H1 (cell line): ENCODE measurements around the gene FAM53B. TPM values are rescaled to one million over a fixed set of nuclear protein-coding genes. Genes with fewer than 3 reads are reported as not detected.

Source experiments
- CTCF ChIA-PET: fragments of 300-600 bp; sonication (Branson Sonifier 250); formaldehyde crosslinking; loops from one replicate; lab custom pipeline; 2021; ENCODE audit not compliant: partially characterized antibody; lab: Charles Lee
- POLR2A ChIA-PET: fragments of 300-600 bp; sonication (Branson Sonifier 250); formaldehyde crosslinking; loops from one replicate; lab custom pipeline; 2021; ENCODE audit warnings: inconsistent platforms; ENCODE audit not compliant: partially characterized antibody; lab: Charles Lee
- DNase-seq, 2 experiments: peaks; one replicate each; pipeline versions ENCODE4 v3.0.0 to v3.0.0-alpha.2; 2010 to 2022; ENCODE audit warnings: low spot score in 2 of 2, low read depth in 1 of 2, mixed read lengths in 1 of 2
- FAIRE-seq: peaks from 2 replicates; lab custom pipeline; 2011; peaks lifted over from hg19 to GRCh38; lab: Jason Lieb, UNC
- H2AFZ ChIP-seq: 2 replicates; pipeline ENCODE4 v1.8.1; 2012; ENCODE audit warnings: low read length, inconsistent platforms
- H2AK5ac ChIP-seq: 2 replicates; pipeline ENCODE4 v1.6.1; 2013; ENCODE audit warnings: low read depth, low read length
- H2BK120ac ChIP-seq: replicated peaks from 2 replicates; pipeline ENCODE3; 2013; ENCODE audit warnings: low read depth, low read length, inconsistent platforms
- H2BK12ac ChIP-seq: 2 replicates; pipeline ENCODE4 v1.6.1; 2013; ENCODE audit warnings: low read depth, low read length
- H2BK15ac ChIP-seq: 2 replicates; pipeline ENCODE4 v1.6.1; 2013; ENCODE audit warnings: low read length
- H2BK20ac ChIP-seq: 2 replicates; pipeline ENCODE4 v1.6.1; 2013; ENCODE audit warnings: low read length
- H2BK5ac ChIP-seq: 2 replicates; pipeline ENCODE4 v1.6.1; 2013; ENCODE audit warnings: low read depth, low read length
- H3K14ac ChIP-seq: 2 replicates; pipeline ENCODE4 v1.6.1; 2013; ENCODE audit warnings: inconsistent platforms; ENCODE audit not compliant: insufficient read length
- H3K18ac ChIP-seq: 2 replicates; pipeline ENCODE4 v1.6.1; 2013; ENCODE audit warnings: low read length; ENCODE audit errors: extremely low read depth
- H3K23ac ChIP-seq: 2 replicates; pipeline ENCODE4 v1.6.1; 2013; ENCODE audit warnings: inconsistent platforms; ENCODE audit not compliant: insufficient read length
- H3K23me2 ChIP-seq: 2 replicates; pipeline ENCODE4 v1.6.1; 2013; ENCODE audit warnings: low read depth, low read length
- H3K27ac ChIP-seq: 2 replicates; pipeline ENCODE4 v1.6.1; 2011; ENCODE audit warnings: low read depth, low read length, inconsistent platforms
- H3K27me3 ChIP-seq, 4 experiments: replicated peaks in 1 of 4; 1 replicate in 1 of 4; 2 replicates in 3 of 4; pipeline versions ENCODE4 v1.6.1 to v1.8.1; 2011 to 2013; ENCODE audit warnings: low read length in 3 of 4, mild to moderate bottlenecking in 3 of 4, inconsistent platforms in 2 of 4, mixed read lengths in 2 of 4, moderate library complexity in 1 of 4; ENCODE audit not compliant: control insufficient read depth in 3 of 4, insufficient read depth in 3 of 4; ENCODE audit errors: extremely low read depth in 1 of 4
- H3K36me3 ChIP-seq, 4 experiments: 2 replicates each; pipeline versions ENCODE4 v1.6.1 to v1.8.1; 2011 to 2013; ENCODE audit warnings: mild to moderate bottlenecking in 4 of 4, low read length in 3 of 4, moderate library complexity in 2 of 4, control low read depth in 1 of 4, inconsistent platforms in 1 of 4; ENCODE audit not compliant: insufficient read depth in 4 of 4, control insufficient read depth in 2 of 4
- H3K4ac ChIP-seq: replicated peaks from 2 replicates; pipeline ENCODE3; 2013; ENCODE audit warnings: low read length, low read depth, mixed read lengths, inconsistent platforms; ENCODE audit not compliant: insufficient read length
- H3K4me1 ChIP-seq, 4 experiments: replicated peaks in 1 of 4; 1 replicate in 1 of 4; 2 replicates in 3 of 4; pipeline versions ENCODE4 v1.6.1 to v1.8.1; 2011 to 2013; ENCODE audit warnings: low read length in 3 of 4, inconsistent platforms in 2 of 4, mixed read lengths in 1 of 4; ENCODE audit not compliant: insufficient read depth in 4 of 4, control insufficient read depth in 3 of 4
- H3K4me2 ChIP-seq, 2 experiments: 2 replicates each; pipeline versions ENCODE4 v1.6.1 to v1.8.1; 2011 to 2013; ENCODE audit warnings: low read depth in 2 of 2, low read length in 2 of 2, control low read depth in 1 of 2, inconsistent platforms in 1 of 2, mild to moderate bottlenecking in 1 of 2; ENCODE audit not compliant: insufficient read depth in 1 of 2
- H3K4me3 ChIP-seq, 4 experiments: fragments of 200-600, 300-600 bp in 1 of 4; sonication (generic), shearing (Covaris generic), sonication (Bioruptor Twin) in 1 of 4; 2 replicates each; pipeline versions ENCODE4 v1.5.1 to v1.8.1; 2011 to 2016; ENCODE audit warnings: low read length in 4 of 4, low read depth in 3 of 4, control low read depth in 2 of 4, inconsistent platforms in 2 of 4, mild to moderate bottlenecking in 2 of 4, mixed read lengths in 1 of 4, moderate library complexity in 1 of 4; ENCODE audit not compliant: insufficient read depth in 2 of 4; ENCODE audit errors: extremely low read depth in 1 of 4
- H3K56ac ChIP-seq: replicated peaks from 2 replicates; pipeline ENCODE3; 2013; ENCODE audit warnings: low read depth, mild to moderate bottlenecking, mixed read lengths, low read length, inconsistent platforms; ENCODE audit not compliant: insufficient read length
- H3K79me1 ChIP-seq: 2 replicates; pipeline ENCODE4 v1.6.1; 2013; ENCODE audit warnings: low read depth, low read length, control low read depth
- H3K79me2 ChIP-seq, 2 experiments: 2 replicates each; pipeline versions ENCODE4 v1.6.1 to v1.8.1; 2012 to 2013; ENCODE audit warnings: low read length in 2 of 2, mild to moderate bottlenecking in 2 of 2, inconsistent platforms in 1 of 2; ENCODE audit not compliant: insufficient read depth in 2 of 2, control insufficient read depth in 1 of 2
- H3K9ac ChIP-seq, 4 experiments: replicated peaks in 1 of 4; 1 replicate in 1 of 4; 2 replicates in 3 of 4; pipeline versions ENCODE4 v1.6.1 to v1.8.1; 2011 to 2013; ENCODE audit warnings: low read depth in 3 of 4, low read length in 3 of 4, control low read depth in 2 of 4, mild to moderate bottlenecking in 2 of 4, moderate library complexity in 2 of 4, inconsistent platforms in 1 of 4; ENCODE audit errors: extremely low read depth in 1 of 4
- H3K9me3 ChIP-seq, 2 experiments: 2 replicates each; pipeline versions ENCODE4 v1.6.1 to v1.8.1; 2012 to 2013; ENCODE audit warnings: mild to moderate bottlenecking in 2 of 2, moderate library complexity in 2 of 2, control low read depth in 1 of 2, inconsistent platforms in 1 of 2, low read depth in 1 of 2, low read length in 1 of 2, mixed read lengths in 1 of 2; ENCODE audit not compliant: insufficient read depth in 2 of 2
- H4K20me1 ChIP-seq, 2 experiments: replicated peaks in 1 of 2; 2 replicates each; pipeline versions ENCODE3 to v1.8.1; 2011 to 2013; ENCODE audit warnings: inconsistent platforms in 2 of 2, low read length in 2 of 2, mild to moderate bottlenecking in 1 of 2; ENCODE audit not compliant: insufficient read depth in 2 of 2, control insufficient read depth in 1 of 2
- H4K5ac ChIP-seq: 2 replicates; pipeline ENCODE4 v1.6.1; 2013; ENCODE audit warnings: low read length, low read depth, mixed read lengths, inconsistent platforms; ENCODE audit not compliant: insufficient read length
- H4K8ac ChIP-seq: 2 replicates; pipeline ENCODE4 v1.8.0; 2013; ENCODE audit warnings: mild to moderate bottlenecking, moderate library complexity, low read length, inconsistent platforms; ENCODE audit not compliant: insufficient read depth; ENCODE audit errors: extremely low read depth
- H4K91ac ChIP-seq: replicated peaks from 2 replicates; pipeline ENCODE3; 2013; ENCODE audit warnings: low read length, mixed read lengths, inconsistent platforms; ENCODE audit not compliant: insufficient read length
- ASH2L ChIP-seq: fragments of 200-600, 300-600 bp; sonication (generic); IDR thresholded peaks from one replicate; pipeline ENCODE4 v1.7.1; 2017; ENCODE audit warnings: low read length
- BACH1 ChIP-seq: IDR thresholded peaks from 2 replicates; pipeline ENCODE4 v1.6.1; 2012; ENCODE audit warnings: low read length, improper control_type of control experiment
- CHD1 ChIP-seq: IDR thresholded peaks from 2 replicates; pipeline ENCODE4 v1.6.1; 2012; ENCODE audit warnings: low read depth, low read length, improper control_type of control experiment
- E2F6 ChIP-seq: IDR thresholded peaks from 2 replicates; pipeline ENCODE4 v1.6.1; 2012; ENCODE audit warnings: inconsistent platforms
- EGR1 ChIP-seq: IDR thresholded peaks from 2 replicates; pipeline ENCODE4 v1.6.1; 2011; ENCODE audit warnings: low read depth, low read length, borderline replicate concordance
- GTF2F1 ChIP-seq: IDR thresholded peaks from 2 replicates; pipeline ENCODE4 v1.6.1; 2012; ENCODE audit warnings: low read depth, low read length, improper control_type of control experiment, borderline replicate concordance
- KDM4A ChIP-seq: IDR thresholded peaks from one replicate; pipeline ENCODE4 v1.7.1; 2012; ENCODE audit warnings: low read depth, mild to moderate bottlenecking, moderate library complexity, low read length, inconsistent platforms; ENCODE audit not compliant: severe bottlenecking
- MAX ChIP-seq: IDR thresholded peaks from 2 replicates; pipeline ENCODE4 v1.6.1; 2012; ENCODE audit warnings: inconsistent platforms
- POU5F1 ChIP-seq: IDR thresholded peaks from 2 replicates; pipeline ENCODE4 v1.6.1; 2011; ENCODE audit warnings: low read depth, mild to moderate bottlenecking, low read length, moderate library complexity
- RFX5 ChIP-seq: IDR thresholded peaks from 2 replicates; pipeline ENCODE4 v1.6.1; 2011; ENCODE audit warnings: low read depth, low read length, improper control_type of control experiment, borderline replicate concordance
- SP1 ChIP-seq: IDR thresholded peaks from 2 replicates; pipeline ENCODE4 v1.6.1; 2011; ENCODE audit warnings: low read depth, low read length
- SRF ChIP-seq: IDR thresholded peaks from 2 replicates; pipeline ENCODE4 v1.6.1; 2011; ENCODE audit warnings: mild to moderate bottlenecking, low read depth, low read length, moderate library complexity
- SUZ12 ChIP-seq: fragments of 200-600 bp; sonication (generic); IDR thresholded peaks from 2 replicates; pipeline ENCODE4 v1.6.1; 2012; ENCODE audit warnings: mild to moderate bottlenecking, inconsistent platforms, low read length, moderate library complexity, mixed read lengths
- TCF12 ChIP-seq: IDR thresholded peaks from 2 replicates; pipeline ENCODE4 v1.6.1; 2011; ENCODE audit warnings: low read depth, mild to moderate bottlenecking, low read length
- TEAD4 ChIP-seq: IDR thresholded peaks from 2 replicates; pipeline ENCODE4 v1.6.1; 2012; ENCODE audit warnings: low read depth, low read length, inconsistent platforms, mixed read lengths
- whole genome bisulfite sequencing, 2 experiments: shearing (Covaris generic) in 1 of 2; methylation state at CpG; one replicate each; pipeline versions ENCODE4 v1.1.6 to v1.1.7; 2013 to 2015; ENCODE audit warnings: low lambda C conversion rate in 2 of 2, mixed read lengths in 2 of 2, inconsistent platforms in 1 of 2, low coverage in 1 of 2, missing lambda C conversion rate in 1 of 2; ENCODE audit not compliant: insufficient replicate concordance in 2 of 2, insufficient coverage in 1 of 2, insufficient read length in 1 of 2; ENCODE audit errors: extremely low coverage in 1 of 2, missing lambda C conversion rate in 1 of 2; 5-methylcytosine and 5-hydroxymethylcytosine counted together
- polyA plus RNA-seq, 7 experiments: library from polyadenylated mRNA; depleted of rRNA in 3 of 7; stranded (reverse) in 5 of 7; unstranded in 2 of 7; fragments of >200 nt in 5 of 7; fragments of 200-250 nt in 2 of 7; gene quantifications; 1 replicate in 5 of 7; 2 replicates in 1 of 7; 4 replicates in 1 of 7; pipeline versions ENCODE4 v1.2.1 to v1.2.3, GENCODE V29; 2011 to 2013; ENCODE audit warnings: missing spikeins in 2 of 7, mixed read lengths in 2 of 7
- total RNA-seq: library from RNA; stranded (reverse); fragmentation: NEBNext Ultra II Directional; extraction: Animal tissue kit (Norgen Biotek cat#: 25700); gene quantifications from 2 replicates; pipeline ENCODE4 v1.2.1, GENCODE V29; 2021

Gene FAM53B
- total and polyA plus RNA-seq, 2 of the 8 experiments (the other 6 are each of a cell fraction or from before 2014, with no cell fraction given): 5.3 to 14.4 TPM

- Histone ChIP-seq H3K9ac (no peak overlapping the region), H4K20me1 (peaks cover 3 to 8% of the 10 kb centered on the region in 2 experiments)
- no peak for TF ChIP-seq BACH1
- TF ChIP-seq TCF12: no peak
- TF ChIP-seq TEAD4: no peak
- TF ChIP-seq POU5F1: no peak
- TF ChIP-seq SRF: no peak
- no peak for TF ChIP-seq KDM4A
- TF ChIP-seq E2F6: no peak
- no peak for TF ChIP-seq CHD1
- no peak for TF ChIP-seq GTF2F1
- TF ChIP-seq SP1: no peak
- no peak for TF ChIP-seq EGR1
- no peak for TF ChIP-seq SUZ12
- no peak for TF ChIP-seq RFX5
- TF ChIP-seq ASH2L: no peak
- TF ChIP-seq MAX: no peak
These were observed 69.4 kb downstream of the FAM53B start for GRCh38 chr10:124674768-124675222.

More at GRCh38 chr10:124674768-124675222, 69.4 kb downstream of the FAM53B start:
- POLR2A ChIA-PET: interaction anchor here (1.3 kb wide), 1 partner anchor 13 kb away, joined by 3 read pairs; no protein-coding TSS in a partner anchor
- 91% methylated on average over 9 of the region's 9 CpGs; no CpG with 5 or more reads in 1 of the 2 experiments for WGBS, 2 experiments
- Histone ChIP-seq H3K27me3 (no peaks in the 10 kb centered on the region), H2BK15ac (no peak overlapping the region), H3K79me2 (no peaks in the 10 kb centered on the region), H2AK5ac (no peak overlapping the region), H3K4me3 (no peak overlapping the region), H2BK12ac (no peak overlapping the region), H3K14ac (no peak overlapping the region), H3K23me2 (no peaks in the 10 kb centered on the region), H4K91ac (peak overlapping the region; percentile 10), H2BK20ac (no peak overlapping the region), H3K4me1 (peaks cover 0 to 6% (median 2%) of the 10 kb centered on the region in 4 experiments; a peak in 4 of 7 replicates), H3K18ac (no peak overlapping the region), H3K56ac (no peak overlapping the region), H3K79me1 (peaks cover 13% of the 10 kb centered on the region), H3K4ac (no peak overlapping the region), H3K4me2 (no peak overlapping the region), H4K8ac (no peak overlapping the region), H3K27ac (no peak overlapping the region), H2BK5ac (no peak overlapping the region), H2BK120ac (no peak overlapping the region), H3K36me3 (no peaks in the 10 kb centered on the region), H3K23ac (no peak overlapping the region), H4K5ac (no peak overlapping the region), H2AFZ (no peak overlapping the region), H3K9me3 (no peaks in the 10 kb centered on the region)
- no peak for DNase-seq
- FAIRE-seq: no peak
- CTCF ChIA-PET: interaction anchor here (1.2 to 2.2 kb wide), 8 partner anchors 13 to 66 kb away, joined by 3 to 7 read pairs (median 4); no protein-coding TSS in a partner anchor
